Neural cell (in vitro differentiated cells): ENCODE results near the gene MSH4.

Experiments used
- CTCF ChIP-seq: fragments of 450-650 bp; IDR thresholded peaks from 2 replicates; pipeline ENCODE4 v1.5.1; 2014; ENCODE audit warnings: antibody characterized with exemption, mild to moderate bottlenecking, moderate library complexity; ENCODE audit not compliant: poor library complexity, severe bottlenecking
- EP300 ChIP-seq: fragments of 450-650 bp; conservative IDR thresholded peaks from 2 replicates; pipeline ENCODE4 v1.6.1; 2014; ENCODE audit warnings: antibody characterized with exemption, mild to moderate bottlenecking, moderate library complexity; ENCODE audit not compliant: poor library complexity, severe bottlenecking
- EZH2 ChIP-seq: fragments of 200-600, 300-800 bp; shearing (Covaris generic), sonication (generic); IDR thresholded peaks from 2 replicates; pipeline ENCODE4 v1.6.1; 2014; ENCODE audit warnings: antibody characterized with exemption, low read length, borderline replicate concordance, mild to moderate bottlenecking; ENCODE audit not compliant: insufficient read depth, poor library complexity, severe bottlenecking
- POLR2AphosphoS5 ChIP-seq: IDR thresholded peaks from 2 replicates; pipeline ENCODE4 v1.6.1; 2012
- RAD21 ChIP-seq: fragments of 450-650 bp; conservative IDR thresholded peaks from 2 replicates; pipeline ENCODE4 v1.6.1; 2014; ENCODE audit warnings: antibody characterized with exemption, mild to moderate bottlenecking, moderate library complexity
- SMC3 ChIP-seq: fragments of 450-650 bp; conservative IDR thresholded peaks from 2 replicates; pipeline ENCODE4 v1.6.1; 2014; ENCODE audit warnings: antibody characterized with exemption, mild to moderate bottlenecking, moderate library complexity; ENCODE audit not compliant: poor library complexity
- TAF1 ChIP-seq: IDR thresholded peaks from 2 replicates; pipeline ENCODE4 v1.6.1; 2012; ENCODE audit warnings: low read depth
- TF ChIP-seq, protein P1 (sequence below): IDR thresholded peaks from 2 replicates; pipeline ENCODE4 v1.6.1; 2012; ENCODE audit warnings: borderline replicate concordance

DNA sequence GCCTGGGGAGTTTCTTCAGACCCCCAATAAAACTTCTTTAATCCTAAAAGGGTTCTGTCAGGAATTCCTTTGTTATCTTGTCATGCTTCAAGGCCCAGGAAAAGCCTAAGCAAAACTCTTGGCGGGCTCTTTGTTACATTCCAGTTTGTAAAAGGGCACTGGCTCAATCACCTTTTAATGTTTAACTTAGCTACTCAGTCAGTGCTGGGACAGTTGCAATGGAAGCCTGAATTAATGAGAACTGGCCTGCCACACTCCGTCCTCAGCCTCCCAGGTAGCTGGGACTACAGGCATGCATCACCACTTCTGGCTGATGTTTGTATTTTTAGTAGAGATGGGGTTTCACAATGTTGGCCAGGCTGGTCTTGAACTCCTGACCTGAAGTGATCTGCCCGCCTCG, 156.8 kb downstream of the MSH4 start:
- no peak for TF ChIP-seq TAF1
- no peak for TF ChIP-seq CTCF
- TF ChIP-seq POLR2AphosphoS5: no peak
- TF ChIP-seq EP300: no peak
- TF ChIP-seq SMC3: no peak
- no peak for TF ChIP-seq RAD21
- TF ChIP-seq, protein P1, sequence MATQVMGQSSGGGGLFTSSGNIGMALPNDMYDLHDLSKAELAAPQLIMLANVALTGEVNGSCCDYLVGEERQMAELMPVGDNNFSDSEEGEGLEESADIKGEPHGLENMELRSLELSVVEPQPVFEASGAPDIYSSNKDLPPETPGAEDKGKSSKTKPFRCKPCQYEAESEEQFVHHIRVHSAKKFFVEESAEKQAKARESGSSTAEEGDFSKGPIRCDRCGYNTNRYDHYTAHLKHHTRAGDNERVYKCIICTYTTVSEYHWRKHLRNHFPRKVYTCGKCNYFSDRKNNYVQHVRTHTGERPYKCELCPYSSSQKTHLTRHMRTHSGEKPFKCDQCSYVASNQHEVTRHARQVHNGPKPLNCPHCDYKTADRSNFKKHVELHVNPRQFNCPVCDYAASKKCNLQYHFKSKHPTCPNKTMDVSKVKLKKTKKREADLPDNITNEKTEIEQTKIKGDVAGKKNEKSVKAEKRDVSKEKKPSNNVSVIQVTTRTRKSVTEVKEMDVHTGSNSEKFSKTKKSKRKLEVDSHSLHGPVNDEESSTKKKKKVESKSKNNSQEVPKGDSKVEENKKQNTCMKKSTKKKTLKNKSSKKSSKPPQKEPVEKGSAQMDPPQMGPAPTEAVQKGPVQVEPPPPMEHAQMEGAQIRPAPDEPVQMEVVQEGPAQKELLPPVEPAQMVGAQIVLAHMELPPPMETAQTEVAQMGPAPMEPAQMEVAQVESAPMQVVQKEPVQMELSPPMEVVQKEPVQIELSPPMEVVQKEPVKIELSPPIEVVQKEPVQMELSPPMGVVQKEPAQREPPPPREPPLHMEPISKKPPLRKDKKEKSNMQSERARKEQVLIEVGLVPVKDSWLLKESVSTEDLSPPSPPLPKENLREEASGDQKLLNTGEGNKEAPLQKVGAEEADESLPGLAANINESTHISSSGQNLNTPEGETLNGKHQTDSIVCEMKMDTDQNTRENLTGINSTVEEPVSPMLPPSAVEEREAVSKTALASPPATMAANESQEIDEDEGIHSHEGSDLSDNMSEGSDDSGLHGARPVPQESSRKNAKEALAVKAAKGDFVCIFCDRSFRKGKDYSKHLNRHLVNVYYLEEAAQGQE: no peak
- no peak for TF ChIP-seq EZH2
